Neural cell (in vitro differentiated cells): Measurements from ENCODE around the gene SEMA3F. TPM values are rescaled to one million over a fixed set of nuclear protein-coding genes. Genes with fewer than 3 reads are reported as not detected.

Experiments used
- H2AFZ ChIP-seq: fragments of 200-600, 300-800 bp; sonication (generic), shearing (Covaris generic); 2 replicates; pipeline ENCODE4 v1.6.0; 2014; ENCODE audit warnings: low read depth, mild to moderate bottlenecking, antibody characterized with exemption, low read length, moderate library complexity
- H3F3A ChIP-seq: fragments of 200-600 bp; shearing (Covaris generic); 2 replicates; pipeline ENCODE4 v1.6.1; 2016; ENCODE audit warnings: mild to moderate bottlenecking, moderate library complexity, mixed read lengths, antibody characterized with exemption, low read length; ENCODE audit not compliant: insufficient read depth, poor library complexity, severe bottlenecking
- H3K27ac ChIP-seq: fragments of 200-600, 300-800 bp; sonication (generic), shearing (Covaris generic); 2 replicates; pipeline ENCODE4 v1.5.1; 2014; ENCODE audit warnings: mild to moderate bottlenecking, low read length, moderate library complexity
- H3K27me3 ChIP-seq: fragments of 300-800, 200-600 bp; sonication (generic), shearing (Covaris generic); 2 replicates; pipeline ENCODE4 v1.6.0; 2014; ENCODE audit warnings: mild to moderate bottlenecking, low read depth, low read length, moderate library complexity; ENCODE audit not compliant: insufficient read depth
- H3K36me3 ChIP-seq: fragments of 300-800, 200-600 bp; sonication (generic), shearing (Covaris generic); 2 replicates; pipeline ENCODE4 v1.5.1; 2014; ENCODE audit warnings: mild to moderate bottlenecking, antibody characterized with exemption, low read length, moderate library complexity; ENCODE audit not compliant: insufficient read depth
- H3K4me2 ChIP-seq: fragments of 300-800, 200-600 bp; sonication (generic), shearing (Covaris generic); 2 replicates; pipeline ENCODE4 v1.6.0; 2014; ENCODE audit warnings: mild to moderate bottlenecking, low read length
- H3K4me3 ChIP-seq: fragments of 300-800, 200-600 bp; sonication (generic), shearing (Covaris generic); 2 replicates; pipeline ENCODE4 v1.5.1; 2014; ENCODE audit warnings: mild to moderate bottlenecking, low read length, moderate library complexity
- H3K79me2 ChIP-seq: fragments of 200-600 bp; shearing (Covaris generic); replicated peaks from 2 replicates; pipeline ENCODE4 v1.6.0; 2014; ENCODE audit warnings: mild to moderate bottlenecking, low read length, moderate library complexity; ENCODE audit not compliant: insufficient read depth
- H3K9ac ChIP-seq: fragments of 300-800, 200-600 bp; sonication (generic), shearing (Covaris generic); 2 replicates; pipeline ENCODE4 v1.6.1; 2016; ENCODE audit warnings: mild to moderate bottlenecking, low read length, mixed read lengths
- H3K9me2 ChIP-seq: fragments of 200-600 bp; shearing (Covaris generic); 2 replicates; pipeline ENCODE4 v1.6.1; 2016; ENCODE audit warnings: mild to moderate bottlenecking, low read length, mixed read lengths; ENCODE audit not compliant: insufficient read depth
- H3K9me3 ChIP-seq: fragments of 200-600, 300-800 bp; sonication (generic), shearing (Covaris generic); 2 replicates; pipeline ENCODE4 v1.6.1; 2016; ENCODE audit warnings: mild to moderate bottlenecking, mixed run types, low read length, moderate library complexity, mixed read lengths
- H4K20me1 ChIP-seq: fragments of 200-600 bp; shearing (Covaris generic); 2 replicates; pipeline ENCODE4 v1.6.1; 2016; ENCODE audit warnings: mild to moderate bottlenecking, mixed run types; ENCODE audit not compliant: insufficient read depth
- CTCF ChIP-seq: fragments of 450-650 bp; IDR thresholded peaks from 2 replicates; pipeline ENCODE4 v1.5.1; 2014; ENCODE audit warnings: antibody characterized with exemption, mild to moderate bottlenecking, moderate library complexity; ENCODE audit not compliant: poor library complexity, severe bottlenecking
- EZH2 ChIP-seq: fragments of 200-600, 300-800 bp; shearing (Covaris generic), sonication (generic); IDR thresholded peaks from 2 replicates; pipeline ENCODE4 v1.6.1; 2014; ENCODE audit warnings: antibody characterized with exemption, low read length, borderline replicate concordance, mild to moderate bottlenecking; ENCODE audit not compliant: insufficient read depth, poor library complexity, severe bottlenecking
- MXI1 ChIP-seq: fragments of 450-650 bp; conservative IDR thresholded peaks from 2 replicates; pipeline ENCODE4 v1.6.1; 2014; ENCODE audit warnings: antibody characterized with exemption, mild to moderate bottlenecking; ENCODE audit not compliant: poor library complexity, severe bottlenecking
- POLR2AphosphoS5 ChIP-seq: IDR thresholded peaks from 2 replicates; pipeline ENCODE4 v1.6.1; 2012
- SMC3 ChIP-seq: fragments of 450-650 bp; conservative IDR thresholded peaks from 2 replicates; pipeline ENCODE4 v1.6.1; 2014; ENCODE audit warnings: antibody characterized with exemption, mild to moderate bottlenecking, moderate library complexity; ENCODE audit not compliant: poor library complexity
- TAF1 ChIP-seq: IDR thresholded peaks from 2 replicates; pipeline ENCODE4 v1.6.1; 2012; ENCODE audit warnings: low read depth
- polyA plus RNA-seq: library from polyadenylated mRNA; depleted of rRNA; stranded (reverse); fragments of >200 nt; gene quantifications from 2 replicates; pipeline ENCODE4 v1.2.3, GENCODE V29; 2014
- small RNA-seq, 3 experiments: library from RNA; depleted of rRNA; stranded (forward); fragments of <200 nt; gene quantifications; one replicate each; pipeline ENCODE3, GENCODE V24; 2012

Gene SEMA3F
- polyA plus RNA-seq, 1 donor from 2014 or later: 17.0 TPM

GRCh38 chr3:50237754-50238548 is 82.8 kb downstream of the SEMA3F start:
- H3F3A ChIP-seq: no peaks in the 10 kb centered on the region
- H3K9me3 ChIP-seq: no peaks in the 10 kb centered on the region
- H3K36me3 ChIP-seq: no peaks in the 10 kb centered on the region
- H3K79me2 ChIP-seq: peaks cover 69% of the 10 kb centered on the region
- H2AFZ ChIP-seq: no peak overlapping the region
- peak overlapping the region; percentile 87 for H3K4me3 ChIP-seq
- peak overlapping the region; percentile 100 for H3K4me2 ChIP-seq
- no peaks in the 10 kb centered on the region for H3K27me3 ChIP-seq
- H4K20me1 ChIP-seq: no peaks in the 10 kb centered on the region
- TF ChIP-seq TAF1 (peak; percentile 48), POLR2AphosphoS5 (no peak)
- peak overlapping the region; percentile 78 for H3K9ac ChIP-seq
- H3K9me2 ChIP-seq: no peaks in the 10 kb centered on the region
- H3K27ac ChIP-seq: peak overlapping the region; percentile 69

- H3K27me3 ChIP-seq: no peaks in the 10 kb centered on the region
- H3K79me2 ChIP-seq: peaks cover 76% of the 10 kb centered on the region
- no peaks in the 10 kb centered on the region for H3K36me3 ChIP-seq
- H3K4me2 ChIP-seq: peak overlapping the region; percentile 100
- H3K9me3 ChIP-seq: no peaks in the 10 kb centered on the region
- peak overlapping the region; percentile 69 for H3K27ac ChIP-seq
- H3F3A ChIP-seq: no peaks in the 10 kb centered on the region
- no peak overlapping the region for H2AFZ ChIP-seq
- H4K20me1 ChIP-seq: no peaks in the 10 kb centered on the region
- no peak for TF ChIP-seq MXI1
- TF ChIP-seq CTCF: no peak
- TF ChIP-seq TAF1: no peak
- no peak for TF ChIP-seq EZH2
- no peak for TF ChIP-seq POLR2AphosphoS5
- TF ChIP-seq SMC3: no peak
- H3K9me2 ChIP-seq: no peaks in the 10 kb centered on the region
- peak overlapping the region; percentile 87 for H3K4me3 ChIP-seq
- H3K9ac ChIP-seq: peak overlapping the region; percentile 78
These were observed 83.5 kb downstream of the SEMA3F start for GRCh38 chr3:50238549-50239026.

Small RNAs within 50 kb of the gene (small RNA-seq; reads per million reads assigned to genes)
- gene MIR566 (0 reads per million in 3 experiments), gene MIR5787 (0 reads per million in 3 experiments)

Other genes with a start within 250 kb of the SEMA3F start
- gene MON1A, start 225.5 kb upstream of the SEMA3F start, polyA plus RNA-seq: 35.4 and 41.3 TPM in 2 replicates
- gene RBM6, start 215.2 kb upstream of the SEMA3F start, polyA plus RNA-seq: 177 and 192 TPM in 2 replicates
- gene RBM5, start 66.4 kb upstream of the SEMA3F start, polyA plus RNA-seq: 632 and 695 TPM in 2 replicates
- not detected in 2 replicates for gene GNAT1, start 36.3 kb downstream of the SEMA3F start, polyA plus RNA-seq
- gene SLC38A3, start 49.9 kb downstream of the SEMA3F start, polyA plus RNA-seq: 0.66 TPM in 1 of 2 replicates, not detected in the other
- 81.6 and 101 TPM in 2 replicates for gene GNAI2, start 80.9 kb downstream of the SEMA3F start, polyA plus RNA-seq
- gene SEMA3B, start 113.8 kb downstream of the SEMA3F start, polyA plus RNA-seq: 7.8 and 9.6 TPM in 2 replicates
- gene LSMEM2, start 123.8 kb downstream of the SEMA3F start, polyA plus RNA-seq: not detected in 2 replicates
- gene IFRD2, start 137.1 kb downstream of the SEMA3F start, polyA plus RNA-seq: 41.8 and 76.4 TPM in 2 replicates
- 8.8 and 9.1 TPM in 2 replicates for gene HYAL3, start 144.1 kb downstream of the SEMA3F start, polyA plus RNA-seq
- gene NAA80, start 144.1 kb downstream of the SEMA3F start, polyA plus RNA-seq: 4.6 and 5.3 TPM in 2 replicates
- 2.2 and 4.7 TPM in 2 replicates for gene HYAL1, start 148.2 kb downstream of the SEMA3F start, polyA plus RNA-seq
- 116 and 138 TPM in 2 replicates for gene HYAL2, start 167.4 kb downstream of the SEMA3F start, polyA plus RNA-seq
- gene TUSC2, start 172.9 kb downstream of the SEMA3F start, polyA plus RNA-seq: 88.8 and 106 TPM in 2 replicates
- 51.4 and 54.0 TPM in 2 replicates for gene RASSF1, start 185.5 kb downstream of the SEMA3F start, polyA plus RNA-seq
- gene ZMYND10, start 190.4 kb downstream of the SEMA3F start, polyA plus RNA-seq: 5.0 and 5.2 TPM in 2 replicates
- gene NPRL2, start 195.5 kb downstream of the SEMA3F start, polyA plus RNA-seq: 118 and 128 TPM in 2 replicates
- 21.2 and 28.9 TPM in 2 replicates for gene CYB561D2, start 195.5 kb downstream of the SEMA3F start, polyA plus RNA-seq
- 17.8 and 24.7 TPM in 2 replicates for gene TMEM115, start 204.2 kb downstream of the SEMA3F start, polyA plus RNA-seq